ENCODE measurements around the gene CDH22. TPM values are rescaled to one million over a fixed set of nuclear protein-coding genes. Genes with fewer than 3 reads are reported as not detected.

Gene CDH22
- total RNA-seq, 2 experiments from 2014 or later, result not detected

GRCh38 chr20:46159101-46159897 lies 149.0 kb downstream of the CDH22 start:
- no peaks in the 10 kb centered on the region for H3K36me3 Mint-ChIP-seq
- ATAC-seq (ENCODE audit: low read depth) (no peak), DNase-seq (no peak)
- POLR2A ChIA-PET, result no interaction called here
- H3K4me1 Mint-ChIP-seq, result no peaks in the 10 kb centered on the region
- no peaks in the 10 kb centered on the region for H3K9me3 Mint-ChIP-seq
- H3K4me3 Mint-ChIP-seq, result no peak overlapping the region
- H3K27ac Mint-ChIP-seq, result no peak overlapping the region
- H3K27me3 Mint-ChIP-seq, result peaks cover 10% of the 10 kb centered on the region

GRCh38 chr20:46158476-46158987 lies 149.8 kb downstream of the CDH22 start:
- no peak for DNase-seq
- H3K4me3 Mint-ChIP-seq, result no peak overlapping the region
- POLR2A ChIA-PET, result no interaction called here
- ATAC-seq (ENCODE audit: low read depth), result no peak
- no peaks in the 10 kb centered on the region for H3K4me1 Mint-ChIP-seq
- H3K9me3 Mint-ChIP-seq, result no peaks in the 10 kb centered on the region
- no peaks in the 10 kb centered on the region for H3K36me3 Mint-ChIP-seq
- H3K27me3 Mint-ChIP-seq, result peaks cover 10% of the 10 kb centered on the region
- no peak overlapping the region for H3K27ac Mint-ChIP-seq

GRCh38 chr20:46157625-46158024 lies 150.7 kb downstream of the CDH22 start:
- POLR2A ChIA-PET, result no interaction called here

GRCh38 chr20:46157076-46157592 lies 151.2 kb downstream of the CDH22 start:
- Mint-ChIP-seq H3K27ac (no peak overlapping the region), H3K27me3 (peaks cover 10% of the 10 kb centered on the region), H3K36me3 (no peaks in the 10 kb centered on the region), H3K4me3 (no peak overlapping the region), H3K9me3 (no peaks in the 10 kb centered on the region), H3K4me1 (no peaks in the 10 kb centered on the region)
- no peak for DNase-seq
- POLR2A ChIA-PET, result no interaction called here
- no peak for ATAC-seq (ENCODE audit: low read depth)

More at GRCh38 chr20:46157625-46158024, 150.7 kb downstream of the CDH22 start:
- Mint-ChIP-seq H3K27me3 (peaks cover 10% of the 10 kb centered on the region), H3K9me3 (no peaks in the 10 kb centered on the region), H3K4me3 (no peak overlapping the region), H3K4me1 (no peaks in the 10 kb centered on the region), H3K27ac (no peak overlapping the region), H3K36me3 (no peaks in the 10 kb centered on the region)
- ATAC-seq (ENCODE audit: low read depth) (no peak), DNase-seq (no peak)

GRCh38 chr20:46156065-46156464 lies 152.2 kb downstream of the CDH22 start:
- H3K4me3 Mint-ChIP-seq, result no peak overlapping the region
- no peak for ATAC-seq (ENCODE audit: low read depth)
- H3K9me3 Mint-ChIP-seq, result no peaks in the 10 kb centered on the region
- peaks cover 10% of the 10 kb centered on the region for H3K27me3 Mint-ChIP-seq
- DNase-seq, result no peak
- H3K4me1 Mint-ChIP-seq, result no peaks in the 10 kb centered on the region
- no peaks in the 10 kb centered on the region for H3K36me3 Mint-ChIP-seq
- H3K27ac Mint-ChIP-seq, result no peak overlapping the region
- POLR2A ChIA-PET, result no interaction called here

GRCh38 chr20:46154796-46155195 lies 153.5 kb downstream of the CDH22 start:
- H3K4me3 Mint-ChIP-seq, result no peak overlapping the region
- H3K27me3 Mint-ChIP-seq, result peaks cover 9% of the 10 kb centered on the region
- H3K36me3 Mint-ChIP-seq, result no peaks in the 10 kb centered on the region
- ATAC-seq (ENCODE audit: low read depth) (no peak), DNase-seq (no peak)
- no peak overlapping the region for H3K27ac Mint-ChIP-seq
- H3K4me1 Mint-ChIP-seq, result no peaks in the 10 kb centered on the region
- H3K9me3 Mint-ChIP-seq, result no peaks in the 10 kb centered on the region
- POLR2A ChIA-PET, result no interaction called here

- Mint-ChIP-seq H3K4me3 (no peak overlapping the region), H3K36me3 (no peaks in the 10 kb centered on the region), H3K27me3 (peaks cover 8% of the 10 kb centered on the region), H3K4me1 (no peaks in the 10 kb centered on the region), H3K27ac (no peak overlapping the region), H3K9me3 (no peaks in the 10 kb centered on the region)
- POLR2A ChIA-PET, result no interaction called here
- ATAC-seq (ENCODE audit: low read depth) (no peak), DNase-seq (no peak)
Observed at GRCh38 chr20:46154305-46154704, 154.0 kb downstream of the CDH22 start.

- no peak overlapping the region for H3K4me3 Mint-ChIP-seq
Observed at GRCh38 chr20:46152824-46153586, 155.3 kb downstream of the CDH22 start.

GRCh38 chr20:46151936-46152335 lies 156.4 kb downstream of the CDH22 start:
- no peak overlapping the region for H3K27ac Mint-ChIP-seq
- POLR2A ChIA-PET, result no interaction called here
- no peak for ATAC-seq (ENCODE audit: low read depth)
- no peaks in the 10 kb centered on the region for H3K9me3 Mint-ChIP-seq
- peaks cover 6% of the 10 kb centered on the region for H3K27me3 Mint-ChIP-seq
- H3K4me3 Mint-ChIP-seq, result no peak overlapping the region
- DNase-seq, result peak; percentile 40
- H3K4me1 Mint-ChIP-seq, result no peaks in the 10 kb centered on the region
- no peaks in the 10 kb centered on the region for H3K36me3 Mint-ChIP-seq

More at GRCh38 chr20:46152824-46153586, 155.3 kb downstream of the CDH22 start:
- Mint-ChIP-seq H3K9me3 (no peaks in the 10 kb centered on the region), H3K27ac (no peak overlapping the region), H3K27me3 (peaks cover 8% of the 10 kb centered on the region), H3K36me3 (no peaks in the 10 kb centered on the region), H3K4me1 (no peaks in the 10 kb centered on the region)
- no peak for ATAC-seq (ENCODE audit: low read depth)
- POLR2A ChIA-PET, result no interaction called here
- no peak for DNase-seq

- ATAC-seq (ENCODE audit: low read depth) (no peak), DNase-seq (no peak)
- POLR2A ChIA-PET, result no interaction called here
- H3K4me3 Mint-ChIP-seq, result no peak overlapping the region
- no peaks in the 10 kb centered on the region for H3K9me3 Mint-ChIP-seq
- no peak overlapping the region for H3K27ac Mint-ChIP-seq
- H3K27me3 Mint-ChIP-seq, result peaks cover 6% of the 10 kb centered on the region
- H3K36me3 Mint-ChIP-seq, result no peaks in the 10 kb centered on the region
- no peaks in the 10 kb centered on the region for H3K4me1 Mint-ChIP-seq
Observed at GRCh38 chr20:46150943-46151342, 157.4 kb downstream of the CDH22 start.

- Mint-ChIP-seq H3K36me3 (no peaks in the 10 kb centered on the region), H3K4me3 (no peak overlapping the region), H3K9me3 (no peaks in the 10 kb centered on the region), H3K4me1 (no peaks in the 10 kb centered on the region), H3K27me3 (peaks cover 2% of the 10 kb centered on the region), H3K27ac (no peak overlapping the region)
- ATAC-seq (ENCODE audit: low read depth), result no peak
- DNase-seq, result no peak
- POLR2A ChIA-PET, result no interaction called here
Observed at GRCh38 chr20:46148313-46149208, 159.7 kb downstream of the CDH22 start.

- H3K27ac Mint-ChIP-seq, result no peak overlapping the region
Observed at GRCh38 chr20:46145713-46146112, 162.6 kb downstream of the CDH22 start.

GRCh38 chr20:46144432-46145025 lies 163.8 kb downstream of the CDH22 start:
- Mint-ChIP-seq H3K27ac (no peak overlapping the region), H3K4me3 (no peak overlapping the region), H3K9me3 (no peaks in the 10 kb centered on the region), H3K36me3 (no peaks in the 10 kb centered on the region), H3K4me1 (no peaks in the 10 kb centered on the region), H3K27me3 (peaks cover 17% of the 10 kb centered on the region)
- ATAC-seq (ENCODE audit: low read depth) (no peak), DNase-seq (no peak)
- POLR2A ChIA-PET, result no interaction called here

More at GRCh38 chr20:46145713-46146112, 162.6 kb downstream of the CDH22 start:
- Mint-ChIP-seq H3K27me3 (peaks cover 12% of the 10 kb centered on the region), H3K4me3 (no peak overlapping the region), H3K9me3 (no peaks in the 10 kb centered on the region), H3K4me1 (no peaks in the 10 kb centered on the region), H3K36me3 (no peaks in the 10 kb centered on the region)
- ATAC-seq (ENCODE audit: low read depth) (no peak), DNase-seq (no peak)
- POLR2A ChIA-PET, result no interaction called here
